ENCODE measurements around the gene ACTL6B. TPM values are rescaled to one million over a fixed set of nuclear protein-coding genes. Genes with fewer than 3 reads are reported as not detected.

The ACTL6B gene
- total RNA-seq, 2 donors from 2014 or later = not detected

DNA sequence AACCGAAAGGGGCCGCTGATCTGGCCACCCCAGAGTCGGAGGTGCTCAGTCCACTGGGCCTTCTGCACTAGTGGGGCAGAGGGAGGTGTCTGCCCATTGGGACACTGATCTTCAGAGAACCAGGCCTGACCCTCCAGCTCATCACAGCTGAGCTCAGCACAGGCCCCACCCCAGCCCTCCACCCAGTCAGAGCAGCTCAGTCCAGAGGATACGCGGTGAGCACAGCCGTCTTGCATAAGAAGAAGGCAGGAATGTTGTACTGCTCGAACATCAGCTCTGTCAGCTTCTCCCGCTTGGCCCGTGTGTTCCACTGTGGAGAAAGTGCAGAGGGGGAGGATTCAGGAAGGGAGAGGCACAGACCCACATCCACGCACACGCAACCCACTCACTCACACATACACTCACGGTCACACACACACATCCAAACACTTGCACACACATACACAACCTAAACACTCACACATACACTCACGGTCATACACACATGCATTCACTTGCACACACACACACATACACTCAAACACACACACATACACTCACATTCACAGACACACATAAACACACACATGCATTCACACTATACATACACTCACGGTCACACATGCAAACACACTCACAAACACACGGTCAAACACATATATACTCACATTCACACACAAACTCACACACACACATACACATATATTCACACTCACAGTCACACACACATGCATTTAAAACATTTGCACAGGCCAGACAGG, 6.3 kb downstream of the ACTL6B start:
- Histone ChIP-seq H3K36me3 (no peaks in the 10 kb centered on the region), H3K4me3 (no peak overlapping the region), H3K9me3 (no peaks in the 10 kb centered on the region), H3K4me1 (ENCODE audit: control insufficient read depth in 1 of 2, low read depth in 2 of 2) (no peaks in the 10 kb centered on the region), H3K27ac (no peak overlapping the region), H3K27me3 (replicated peaks; ENCODE audit: insufficient read depth) (no peaks in the 10 kb centered on the region)
- DNase-seq (ENCODE audit: low spot score) = no peak
- TF ChIP-seq, protein P1, sequence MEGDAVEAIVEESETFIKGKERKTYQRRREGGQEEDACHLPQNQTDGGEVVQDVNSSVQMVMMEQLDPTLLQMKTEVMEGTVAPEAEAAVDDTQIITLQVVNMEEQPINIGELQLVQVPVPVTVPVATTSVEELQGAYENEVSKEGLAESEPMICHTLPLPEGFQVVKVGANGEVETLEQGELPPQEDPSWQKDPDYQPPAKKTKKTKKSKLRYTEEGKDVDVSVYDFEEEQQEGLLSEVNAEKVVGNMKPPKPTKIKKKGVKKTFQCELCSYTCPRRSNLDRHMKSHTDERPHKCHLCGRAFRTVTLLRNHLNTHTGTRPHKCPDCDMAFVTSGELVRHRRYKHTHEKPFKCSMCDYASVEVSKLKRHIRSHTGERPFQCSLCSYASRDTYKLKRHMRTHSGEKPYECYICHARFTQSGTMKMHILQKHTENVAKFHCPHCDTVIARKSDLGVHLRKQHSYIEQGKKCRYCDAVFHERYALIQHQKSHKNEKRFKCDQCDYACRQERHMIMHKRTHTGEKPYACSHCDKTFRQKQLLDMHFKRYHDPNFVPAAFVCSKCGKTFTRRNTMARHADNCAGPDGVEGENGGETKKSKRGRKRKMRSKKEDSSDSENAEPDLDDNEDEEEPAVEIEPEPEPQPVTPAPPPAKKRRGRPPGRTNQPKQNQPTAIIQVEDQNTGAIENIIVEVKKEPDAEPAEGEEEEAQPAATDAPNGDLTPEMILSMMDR (IDR thresholded peaks at IDR 0.05) = no peak
- ATAC-seq (ENCODE audit: insufficient number of reproducible peaks, low FRiP score, low read depth) = no peak

DNA sequence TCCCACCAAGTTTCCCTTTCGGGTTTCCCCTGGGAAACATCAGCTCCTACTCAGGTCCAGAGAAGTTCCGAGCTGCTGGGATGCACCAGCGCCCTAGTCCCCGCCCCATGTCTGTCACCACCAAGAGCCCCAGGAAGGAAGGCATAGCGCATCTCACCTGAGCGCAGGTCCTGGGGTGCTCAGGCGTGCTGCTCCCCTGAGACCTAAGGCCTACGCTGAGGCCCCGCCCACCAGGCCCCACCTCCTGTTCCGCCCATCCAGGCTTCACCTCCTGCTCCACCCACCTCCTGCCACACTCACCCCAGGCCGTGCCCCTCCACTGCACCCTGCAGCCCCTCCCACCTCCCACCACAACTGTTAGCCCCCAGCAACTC, 13.7 kb downstream of the ACTL6B start:
- ATAC-seq (ENCODE audit: insufficient number of reproducible peaks, low FRiP score, low read depth) = no peak
- TF ChIP-seq, protein P1 (IDR thresholded peaks at IDR 0.05) = no peak
- no peak overlapping the region for H3K4me3 ChIP-seq

DNA sequence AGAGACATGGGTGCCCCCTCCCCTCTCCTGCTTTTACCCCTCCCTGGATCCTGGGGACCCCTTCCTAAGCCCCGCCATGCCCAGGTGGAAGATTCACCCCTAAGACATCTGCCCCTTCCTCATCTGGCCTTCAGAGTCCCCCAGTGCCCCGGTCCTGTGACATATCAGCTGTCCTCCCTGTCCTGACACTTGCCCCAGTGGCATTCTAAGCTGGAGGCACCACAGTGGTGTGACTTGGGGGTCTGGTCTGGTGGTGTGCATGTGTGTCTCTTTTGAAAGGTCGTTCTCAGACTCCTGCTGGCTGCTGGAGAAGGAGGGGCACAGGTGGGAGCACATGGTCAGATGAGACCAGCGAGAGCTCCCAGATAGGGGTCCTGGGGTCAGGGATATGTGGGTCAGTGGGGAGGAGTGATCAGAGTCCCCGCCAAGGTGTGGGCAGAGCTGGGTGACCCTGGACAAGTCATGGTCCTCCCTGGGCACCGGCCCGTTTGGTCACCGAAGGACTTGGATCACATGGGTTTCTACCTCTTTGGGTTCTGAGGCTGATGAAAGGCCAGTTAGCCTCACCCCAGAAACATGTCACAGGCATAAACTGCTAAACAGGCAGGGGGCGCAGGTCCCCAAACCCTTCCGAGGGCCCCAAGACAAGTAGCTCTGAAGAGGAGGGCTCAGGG, 14.3 kb downstream of the ACTL6B start:
- ATAC-seq (ENCODE audit: insufficient number of reproducible peaks, low FRiP score, low read depth) (no peak), DNase-seq (ENCODE audit: low spot score) (no peak)
- TF ChIP-seq, protein P1 (IDR thresholded peaks at IDR 0.05) = no peak
- Histone ChIP-seq H3K9me3 (no peaks in the 10 kb centered on the region), H3K27me3 (replicated peaks; ENCODE audit: insufficient read depth) (no peaks in the 10 kb centered on the region), H3K36me3 (no peaks in the 10 kb centered on the region), H3K27ac (no peak overlapping the region), H3K4me1 (ENCODE audit: control insufficient read depth in 1 of 2, low read depth in 2 of 2) (no peaks in the 10 kb centered on the region), H3K4me3 (no peak overlapping the region)

More for the DNA sequence above, 13.7 kb downstream of the ACTL6B start:
- H3K9me3 ChIP-seq = no peaks in the 10 kb centered on the region
- H3K27me3 ChIP-seq (replicated peaks; ENCODE audit: insufficient read depth) = no peaks in the 10 kb centered on the region
- no peaks in the 10 kb centered on the region for H3K36me3 ChIP-seq
- H3K27ac ChIP-seq = no peak overlapping the region
- DNase-seq (ENCODE audit: low spot score) = no peak
- H3K4me1 ChIP-seq (ENCODE audit: control insufficient read depth in 1 of 2, low read depth in 2 of 2) = no peaks in the 10 kb centered on the region

DNA sequence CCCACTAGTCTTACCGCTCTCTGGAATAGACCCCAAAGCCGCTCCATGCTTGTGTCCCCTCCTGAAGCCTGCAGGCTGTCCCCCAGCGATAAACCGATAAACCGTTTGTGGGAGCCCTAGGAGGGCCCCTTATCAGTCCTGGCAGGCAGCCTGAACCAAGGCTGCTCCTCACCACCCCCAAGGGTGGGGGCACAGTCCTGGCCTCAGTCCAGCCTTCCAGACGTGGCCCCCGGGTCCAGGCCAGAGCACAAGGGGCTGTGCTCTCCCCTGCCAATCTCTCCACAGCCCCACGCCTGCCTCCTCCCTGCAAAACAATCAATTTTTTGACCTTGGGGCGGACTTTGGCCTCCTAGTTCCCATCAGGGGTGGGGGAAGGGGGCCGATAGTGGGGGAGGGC, 14.8 kb downstream of the ACTL6B start, which contains the start of gene TFR2:
TFR2 (minus strand) TSS at position 90 of the 397 bp plus-strand sequence; CDS start at position 47, 43 bp downstream.
- TF ChIP-seq, protein P1 (IDR thresholded peaks at IDR 0.05) = no peak
- Histone ChIP-seq H3K36me3 (no peaks in the 10 kb centered on the region), H3K27ac (no peak within 1 kb of the TSS), H3K4me3 (no peak within 1 kb of the TSS), H3K9me3 (no peaks in the 10 kb centered on the region), H3K27me3 (replicated peaks; ENCODE audit: insufficient read depth) (no peaks in the 10 kb centered on the region), H3K4me1 (ENCODE audit: control insufficient read depth in 1 of 2, low read depth in 2 of 2) (no peaks in the 10 kb centered on the region)
- DNase-seq (ENCODE audit: low spot score) (no peak), ATAC-seq (ENCODE audit: insufficient number of reproducible peaks, low FRiP score, low read depth) (no peak)
